Medulla oblongata (tissue), 1 donor: Measurements from ENCODE around the gene KCNE5.
A peak's percentile ranks its signal among the peaks of the same experiment; 100 is the strongest.
"Not testable (repeated sequence)": the region's sequence is repeated elsewhere in the genome, so short reads cannot be mapped to it uniquely, and the experiment has no call there.

ENCODE experiments used
- DNase-seq: peaks from one replicate; pipeline ENCODE4 v3.0.0-alpha.2; 2015; ENCODE audit errors: extremely low spot score

The KCNE5 gene

DNA sequence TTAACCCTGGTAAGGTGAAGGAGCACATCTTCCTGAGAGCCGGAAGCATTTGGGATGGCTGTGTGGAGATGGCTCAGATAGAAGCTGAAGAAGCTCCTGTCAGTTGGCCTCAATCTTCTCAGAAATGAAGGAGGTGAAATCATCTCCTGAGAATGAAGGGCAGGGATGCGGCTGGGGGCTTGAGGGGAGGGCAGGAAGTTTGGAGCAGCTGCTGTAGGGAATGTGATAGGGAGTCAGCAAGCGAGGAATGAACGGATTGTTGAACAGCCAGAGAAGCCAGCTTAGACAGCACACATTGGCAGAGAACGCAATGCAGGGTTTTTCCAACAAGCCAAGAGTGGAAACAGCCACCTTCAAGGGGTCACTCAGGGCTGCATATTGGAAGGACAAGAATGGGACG, 10.0 kb downstream of the KCNE5 start:
- DNase-seq, result no peak

DNA sequence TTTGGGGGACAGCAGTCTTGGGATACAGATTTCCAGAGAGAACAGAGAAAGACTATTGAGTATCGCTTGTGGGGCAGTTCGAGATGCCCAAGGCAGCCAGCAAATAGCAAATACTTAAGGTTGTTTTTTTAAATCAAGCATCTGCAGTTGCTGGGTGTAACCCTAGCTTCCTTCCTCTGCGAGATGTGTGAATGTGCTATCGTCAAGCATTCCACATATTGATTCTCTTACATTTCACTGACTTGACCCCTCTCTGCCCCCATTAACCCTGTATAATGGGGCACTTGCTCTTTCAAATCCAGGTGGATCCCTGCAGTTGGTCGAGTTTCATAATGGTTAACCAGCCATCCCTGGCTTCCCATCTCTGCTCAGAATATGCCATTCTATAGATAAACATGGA, 23.5 kb downstream of the KCNE5 start:
- DNase-seq, result no peak

DNA sequence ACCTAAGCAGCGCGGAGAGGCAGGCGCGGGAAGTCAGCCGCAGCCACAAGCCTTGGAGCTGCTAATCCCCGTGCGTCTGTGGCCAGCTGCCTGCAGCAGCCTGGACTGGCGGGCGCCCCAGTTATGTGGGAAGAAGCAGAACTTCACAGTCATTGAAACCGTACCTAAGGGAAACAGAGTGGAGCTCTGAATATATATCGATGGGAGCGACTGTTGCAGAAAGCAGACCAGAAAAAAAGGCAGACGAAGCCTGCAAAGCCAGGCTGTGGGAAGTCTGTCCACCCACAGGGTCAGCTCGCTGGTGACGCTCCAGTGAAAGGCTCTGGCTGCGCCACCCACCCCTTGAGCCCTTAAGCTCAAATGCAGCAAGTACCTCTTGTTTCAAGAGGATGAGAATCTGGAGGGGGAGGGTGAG, 24.7 kb downstream of the KCNE5 start:
- DNase-seq, result peak; percentile 18

DNA sequence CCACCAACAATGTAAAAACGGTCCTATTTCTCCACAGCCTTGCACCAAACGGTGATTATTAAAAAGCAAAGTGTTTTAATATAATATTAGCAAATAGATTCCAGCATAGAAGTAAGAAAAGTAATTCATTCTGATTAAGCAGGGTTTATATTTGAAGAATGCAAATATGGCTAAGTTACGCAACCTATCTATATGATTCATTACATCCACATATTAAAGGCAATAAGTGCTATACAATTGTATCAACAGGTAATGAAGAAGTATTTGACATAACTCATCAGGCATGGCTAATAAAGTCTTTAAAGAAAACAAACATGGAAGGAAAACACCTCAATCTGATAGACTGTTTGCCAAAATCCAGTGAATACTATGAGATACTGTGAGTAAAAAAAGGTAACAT, 29.0 kb downstream of the KCNE5 start:
- no peak for DNase-seq

DNA sequence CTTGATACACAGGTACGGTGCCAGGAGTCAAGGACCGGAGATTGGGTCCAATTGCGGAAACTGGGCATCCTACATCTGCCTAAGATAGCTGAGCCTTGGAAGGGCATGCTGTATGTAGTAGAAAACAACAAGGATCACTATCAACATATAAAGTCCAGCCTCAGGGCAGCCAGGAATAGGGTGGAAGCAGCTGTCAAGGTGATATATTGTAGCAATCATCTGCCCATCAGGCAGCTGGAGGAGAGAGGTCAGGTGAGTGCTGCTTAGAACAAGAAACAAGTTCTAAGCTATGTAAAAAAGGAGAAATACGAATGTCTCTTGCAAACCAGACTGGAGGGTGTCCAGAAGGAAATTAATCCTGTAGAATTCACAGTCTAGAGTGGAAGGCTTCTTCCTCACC, 34.8 kb downstream of the KCNE5 start:
- DNase-seq, result no peak

DNA sequence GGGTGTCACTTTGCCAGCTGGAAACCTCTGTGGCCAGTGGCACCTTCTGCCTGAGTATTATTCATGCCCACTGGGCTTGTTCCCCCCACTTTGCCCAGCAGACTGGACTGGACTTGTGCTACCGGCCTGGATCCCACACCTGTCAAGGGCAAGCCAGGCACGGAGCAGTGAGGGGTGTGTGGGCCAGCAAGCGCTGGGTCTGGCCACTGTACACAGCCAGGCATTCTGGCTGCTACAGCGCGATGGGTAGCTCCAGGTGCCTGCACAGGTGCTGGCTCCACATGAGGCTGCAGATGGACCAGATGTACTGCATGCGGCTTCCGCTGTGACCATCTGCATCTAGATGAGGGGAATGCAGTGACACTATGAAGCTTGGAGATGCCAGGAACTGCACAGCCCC, 39.5 kb downstream of the KCNE5 start:
- no peak for DNase-seq

DNA sequence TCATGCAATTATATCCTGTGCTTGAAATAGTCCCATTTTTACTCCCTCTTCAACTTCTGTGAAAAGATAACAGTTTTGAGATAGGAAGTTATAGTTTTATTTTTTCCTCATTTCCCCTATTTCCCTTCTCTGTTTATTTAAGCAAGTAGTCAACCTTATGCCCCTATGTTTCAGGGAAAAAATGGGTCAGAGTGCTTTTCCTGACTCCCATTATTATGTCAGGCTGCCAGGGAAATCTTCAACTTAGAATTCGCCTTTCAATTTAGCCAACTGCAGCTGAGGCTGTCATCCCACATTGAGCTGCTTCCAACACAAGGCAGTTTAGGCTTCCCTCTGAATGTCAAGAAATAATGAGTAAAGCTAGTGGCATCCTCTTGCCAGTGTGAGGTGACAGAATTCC, 46.1 kb downstream of the KCNE5 start:
- DNase-seq, result no peak

DNA sequence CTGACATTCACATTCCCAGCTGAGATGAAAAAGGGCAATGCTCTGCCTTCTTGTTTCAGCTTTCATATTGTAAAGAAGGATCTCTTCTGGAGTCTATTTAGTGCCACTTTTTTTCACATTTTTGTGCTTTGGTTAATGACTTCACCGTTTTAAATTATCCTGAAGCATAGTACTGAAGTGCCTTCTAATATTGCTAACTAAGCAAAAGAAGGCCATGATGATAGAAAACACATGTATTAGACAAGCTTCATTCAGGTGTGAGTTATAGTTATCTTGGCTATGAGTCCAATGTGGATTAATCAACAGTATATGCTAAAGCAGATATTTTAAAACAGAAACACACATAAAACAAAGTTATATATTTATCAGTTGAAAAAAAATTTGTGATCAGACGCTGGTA, 47.9 kb downstream of the KCNE5 start:
- DNase-seq, result no peak

DNA sequence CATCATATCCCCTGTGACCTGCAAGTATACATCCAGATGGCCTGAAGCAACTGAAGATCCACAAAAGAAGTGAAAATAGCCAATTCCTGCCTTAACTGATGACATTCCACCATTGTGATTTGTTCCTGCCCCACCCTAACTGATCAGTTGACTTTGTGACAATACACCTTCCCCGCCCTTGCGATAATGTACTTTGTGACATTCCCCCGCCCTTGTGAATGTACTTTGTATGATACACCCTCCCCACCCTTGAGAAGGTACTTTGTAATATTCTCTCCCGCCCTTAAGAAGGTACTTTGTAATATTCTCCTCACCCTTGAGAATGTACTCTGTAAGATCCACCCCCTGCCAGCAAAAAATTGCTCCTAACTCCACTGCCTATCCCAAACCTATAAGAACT, 48.9 kb downstream of the KCNE5 start:
- not testable (repeated sequence) for DNase-seq
